Measurements from ENCODE around the gene STK10.

The STK10 gene

GRCh38 chr5:172005708-172006320 lies 182.2 kb downstream of the STK10 start:
- no peak for DNase-seq

GRCh38 chr5:172004824-172005237 lies 183.2 kb downstream of the STK10 start:
- no peak for DNase-seq

- DNase-seq = no peak
Measured at GRCh38 chr5:172003746-172004145, 184.3 kb downstream of the STK10 start.

GRCh38 chr5:172002840-172003512 lies 185.0 kb downstream of the STK10 start:
- DNase-seq = no peak

GRCh38 chr5:172002310-172002709 lies 185.7 kb downstream of the STK10 start:
- DNase-seq = no peak

- DNase-seq = no peak
Measured at GRCh38 chr5:171999877-172000276, 188.1 kb downstream of the STK10 start.

- DNase-seq = no peak
Measured at GRCh38 chr5:171999100-171999499, 188.9 kb downstream of the STK10 start.

GRCh38 chr5:171997011-171997410 lies 191.0 kb downstream of the STK10 start:
- no peak for DNase-seq

- no peak for DNase-seq
Measured at GRCh38 chr5:171992813-171993212, 195.2 kb downstream of the STK10 start.

GRCh38 chr5:171992305-171992704 lies 195.7 kb downstream of the STK10 start:
- no peak for DNase-seq
